DMS153 treated with DMSO at 0.1 percent for 48 hours (cell line): ENCODE results near the gene GALNT11.
"Not testable (repeated sequence)": the region's sequence is repeated elsewhere in the genome, so short reads cannot be mapped to it uniquely, and the experiment has no call there.

Experiments
- DNase-seq: peaks from one replicate; lab custom pipeline; 2025; ENCODE audit not compliant: unreplicated experiment; lab: John Stamatoyannopoulos, UW

The GALNT11 gene

GRCh38 chr7:152025077-152025936, at the start of gene GALNT11:
TSS of gene GALNT11 (plus strand) at chr7:152025674. CDS start at chr7:152094228, 68,554 bp downstream.
- peak; percentile 51 for DNase-seq

GRCh38 chr7:151978616-151979015, 46.9 kb upstream of the GALNT11 start:
- DNase-seq = no peak

- no peak for DNase-seq
Observed at GRCh38 chr7:151981223-151981622, 44.3 kb upstream of the GALNT11 start.

GRCh38 chr7:151982806-151983205, 42.7 kb upstream of the GALNT11 start:
- no peak for DNase-seq

GRCh38 chr7:151984612-151985011, 40.9 kb upstream of the GALNT11 start:
- DNase-seq = no peak

- DNase-seq = no peak
Observed at GRCh38 chr7:151987748-151988529, 37.5 kb upstream of the GALNT11 start.

GRCh38 chr7:151992375-151992774, 33.1 kb upstream of the GALNT11 start:
- peak; percentile 4 for DNase-seq

GRCh38 chr7:151993977-151994676, 31.3 kb upstream of the GALNT11 start:
- DNase-seq = peak; percentile 47

GRCh38 chr7:151999424-152000090, 25.9 kb upstream of the GALNT11 start:
- DNase-seq = no peak

- DNase-seq = no peak
Observed at GRCh38 chr7:152000191-152000590, 25.3 kb upstream of the GALNT11 start.

GRCh38 chr7:152006336-152006735, 19.1 kb upstream of the GALNT11 start:
- DNase-seq = no peak

GRCh38 chr7:152011860-152012259, 13.6 kb upstream of the GALNT11 start:
- no peak for DNase-seq

GRCh38 chr7:152013230-152013629, 12.2 kb upstream of the GALNT11 start:
- no peak for DNase-seq

GRCh38 chr7:152013974-152014373, 11.5 kb upstream of the GALNT11 start:
- DNase-seq = no peak

GRCh38 chr7:152014722-152015121, 10.8 kb upstream of the GALNT11 start:
- no peak for DNase-seq

GRCh38 chr7:152015600-152015999, 9.9 kb upstream of the GALNT11 start:
- no peak for DNase-seq

- DNase-seq = no peak
Observed at GRCh38 chr7:152016947-152017346, 8.5 kb upstream of the GALNT11 start.

GRCh38 chr7:152017683-152018082, 7.8 kb upstream of the GALNT11 start:
- not testable (repeated sequence) for DNase-seq

- not testable (repeated sequence) for DNase-seq
Observed at GRCh38 chr7:152021740-152022139, 3.7 kb upstream of the GALNT11 start.

- DNase-seq = no peak
Observed at GRCh38 chr7:152025937-152026890, 740 bp downstream of the GALNT11 start.
